LNCaP clone FGC (cell line): ENCODE measurements around the gene LCP1.

Experiments
- DNase-seq: peaks from one replicate; pipeline ENCODE4 v3.0.0-alpha.2; 2011; ENCODE audit warnings: low read depth
- H3K4me3 ChIP-seq: 2 replicates; pipeline ENCODE4 v1.5.1; 2011; ENCODE audit warnings: mild to moderate bottlenecking, low read depth, low read length, control low read depth
- CTCF ChIP-seq: IDR thresholded peaks from 2 replicates; pipeline ENCODE4 v1.5.1; 2012; ENCODE audit warnings: mild to moderate bottlenecking; ENCODE audit not compliant: control insufficient read depth, insufficient read depth; ENCODE audit errors: extremely low read depth

Gene LCP1

DNA sequence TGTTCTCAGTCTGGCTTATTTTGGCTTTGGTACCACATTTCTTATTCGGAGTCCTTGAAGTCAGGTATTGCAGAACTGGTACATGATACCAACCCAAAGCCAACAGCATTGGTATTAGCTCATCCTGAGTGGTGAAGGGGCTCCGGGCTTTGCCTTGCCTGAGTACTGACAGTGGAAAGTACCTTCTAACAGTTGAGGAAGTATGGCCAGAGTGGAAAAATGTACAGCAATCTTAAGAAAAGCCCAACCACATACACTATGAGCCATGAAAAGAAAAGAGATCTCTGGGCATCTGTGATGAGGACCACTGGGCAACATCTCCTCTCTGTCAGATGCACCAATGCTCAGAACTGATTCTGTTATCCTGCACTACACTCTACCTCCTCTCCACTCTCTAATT lies 8.3 kb downstream of the LCP1 start:
- DNase-seq, result no peak
- H3K4me3 ChIP-seq, result no peak overlapping the region
- no peak for TF ChIP-seq CTCF

DNA sequence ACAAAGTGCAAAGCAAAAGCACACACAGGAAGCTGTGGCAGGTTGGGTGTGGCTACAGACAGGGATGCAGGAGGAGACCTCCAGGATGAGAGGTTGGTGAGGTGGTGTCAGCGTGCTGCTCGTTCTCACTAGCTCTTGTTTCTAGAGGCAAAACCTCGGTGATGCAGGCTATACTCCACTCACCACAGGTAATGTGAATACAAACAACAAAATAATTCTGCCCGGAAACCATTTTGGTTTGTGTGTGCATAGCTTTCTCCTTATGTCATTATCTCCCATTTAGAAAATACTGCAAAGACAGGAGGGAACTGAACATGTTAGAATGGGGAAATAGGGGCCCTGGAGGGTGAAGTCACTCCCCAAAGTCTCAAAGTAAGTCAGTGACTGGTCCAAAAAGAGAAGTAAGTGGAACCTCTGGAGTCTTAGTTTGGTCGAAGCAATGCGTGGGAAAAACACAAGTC lies 9.4 kb downstream of the LCP1 start:
- DNase-seq, result no peak
- no peak for TF ChIP-seq CTCF
- H3K4me3 ChIP-seq, result no peak overlapping the region

- no peak overlapping the region for H3K4me3 ChIP-seq
- no peak for TF ChIP-seq CTCF
Measured at GRCh38 chr13:46171739-46172138, 10.2 kb downstream of the LCP1 start.

DNA sequence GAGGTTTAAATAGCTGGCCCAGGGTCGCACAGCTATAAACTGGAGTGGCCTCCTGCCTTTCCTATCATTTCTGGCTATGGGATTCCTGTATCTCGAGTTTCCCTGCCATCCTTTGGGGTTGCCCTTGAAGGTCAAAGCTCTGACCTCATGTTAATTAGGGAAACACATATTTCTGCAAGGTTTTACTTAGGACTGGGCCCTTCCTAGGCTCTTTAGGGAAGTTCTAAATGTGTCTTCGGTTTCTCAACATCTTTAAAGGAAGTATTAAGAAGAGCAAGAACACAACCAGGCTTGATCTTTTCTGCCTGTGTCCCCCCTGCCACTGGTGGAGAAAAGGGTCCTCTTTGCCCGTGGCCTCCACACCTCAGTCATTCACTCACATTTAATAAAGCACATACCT lies 10.8 kb downstream of the LCP1 start:
- H3K4me3 ChIP-seq, result no peak overlapping the region
- TF ChIP-seq CTCF, result no peak
- no peak for DNase-seq

More at GRCh38 chr13:46171739-46172138, 10.2 kb downstream of the LCP1 start:
- DNase-seq, result no peak

GRCh38 chr13:46170687-46171086 lies 11.3 kb downstream of the LCP1 start:
- no peak for DNase-seq
- no peak for TF ChIP-seq CTCF
- no peak overlapping the region for H3K4me3 ChIP-seq

- TF ChIP-seq CTCF, result no peak
- no peak for DNase-seq
- no peak overlapping the region for H3K4me3 ChIP-seq
Measured at GRCh38 chr13:46170268-46170667, 11.7 kb downstream of the LCP1 start.

GRCh38 chr13:46169758-46170157 lies 12.2 kb downstream of the LCP1 start:
- no peak overlapping the region for H3K4me3 ChIP-seq
- no peak for DNase-seq
- TF ChIP-seq CTCF, result no peak
